HEK293 (cell line): ENCODE measurements around the gene ARMC2.

Source experiments
- CTCF ChIA-PET: fragments of 350-600 bp; formaldehyde crosslinking; extraction: SDS; loops from one replicate; lab custom pipeline; 2021; ENCODE audit warnings: antibody characterized with exemption; lab: Yijun Ruan, JAX
- POLR2A ChIA-PET: fragments of 300-600 bp; formaldehyde crosslinking; extraction: SDS; loops from one replicate; lab custom pipeline; 2020; ENCODE audit warnings: antibody characterized with exemption, inconsistent platforms; lab: Yijun Ruan, JAX
- H3K27ac ChIP-seq: fragments of 200-500 bp; sonication (Bioruptor generic); 2 replicates; pipeline ENCODE4 v1.5.1; 2014; ENCODE audit warnings: low read depth, low read length, control low read depth, inconsistent platforms; ENCODE audit errors: extremely low read depth
- H3K36me3 ChIP-seq, 2 experiments: fragments of 200-500 bp in 1 of 2; sonication (Bioruptor generic) in 1 of 2; 1 replicate in 1 of 2; 2 replicates in 1 of 2; pipeline ENCODE4 v1.5.1; 2014 to 2017; ENCODE audit warnings: inconsistent platforms in 2 of 2, low read length in 2 of 2; ENCODE audit not compliant: control insufficient read depth in 2 of 2, insufficient read depth in 1 of 2
- H3K4me1 ChIP-seq: fragments of 200-500 bp; sonication (Bioruptor generic); 2 replicates; pipeline ENCODE4 v1.5.1; 2014; ENCODE audit warnings: mild to moderate bottlenecking, low read length, inconsistent platforms; ENCODE audit not compliant: control insufficient read depth, insufficient read depth
- H3K4me3 ChIP-seq: 2 replicates; pipeline ENCODE4 v1.5.1; 2011; ENCODE audit warnings: low read depth, mild to moderate bottlenecking, control low read depth, low read length, moderate library complexity
- H3K9me3 ChIP-seq: fragments of 200-500 bp; sonication (Bioruptor generic); 2 replicates; pipeline ENCODE4 v1.5.1; 2014; ENCODE audit warnings: low read depth, low read length, inconsistent platforms; ENCODE audit not compliant: control insufficient read depth, insufficient read depth
- FEZF1 ChIP-seq: fragments of 450-650 bp; formaldehyde crosslinking; IDR thresholded peaks from 2 replicates; pipeline ENCODE4 v1.5.1; 2016; ENCODE audit warnings: missing biosample characterization, missing genetic modification characterization
- KLF1 ChIP-seq: fragments of 450-650 bp; formaldehyde crosslinking; IDR thresholded peaks from 2 replicates; pipeline ENCODE4 v1.5.1; 2016; ENCODE audit warnings: missing biosample characterization, missing genetic modification characterization
- KLF7 ChIP-seq: fragments of 450-650 bp; formaldehyde crosslinking; IDR thresholded peaks from 2 replicates; pipeline ENCODE4 v1.5.1; 2016; ENCODE audit warnings: missing biosample characterization, missing genetic modification characterization, borderline replicate concordance
- MEIS1 ChIP-seq: sonication (generic); formaldehyde crosslinking; IDR thresholded peaks from 2 replicates; pipeline ENCODE4 v1.8.1; 2022; ENCODE audit warnings: missing genetic modification reagents, mild to moderate bottlenecking, borderline replicate concordance
- RBAK ChIP-seq: fragments of 450-650 bp; formaldehyde crosslinking; IDR thresholded peaks from 2 replicates; pipeline ENCODE4 v1.5.1; 2016; ENCODE audit warnings: missing biosample characterization, missing genetic modification characterization
- TCF7L2 ChIP-seq: IDR thresholded peaks from 2 replicates; pipeline ENCODE4 v1.6.1; 2011; ENCODE audit warnings: low read depth, mild to moderate bottlenecking, inconsistent platforms, low read length, moderate library complexity, borderline replicate concordance
- TSHZ1 ChIP-seq: fragments of 450-650 bp; formaldehyde crosslinking; IDR thresholded peaks from 2 replicates; pipeline ENCODE4 v1.5.1; 2016; ENCODE audit warnings: missing biosample characterization, missing genetic modification characterization, borderline replicate concordance
- ZFP3 ChIP-seq: fragments of 450-650 bp; formaldehyde crosslinking; IDR thresholded peaks from 2 replicates; pipeline ENCODE4 v1.5.1; 2016; ENCODE audit warnings: low read depth, missing biosample characterization, missing genetic modification characterization
- ZFP41 ChIP-seq: fragments of 450-650 bp; formaldehyde crosslinking; IDR thresholded peaks from 2 replicates; pipeline ENCODE4 v1.5.1; 2016; ENCODE audit warnings: missing biosample characterization, missing genetic modification characterization, borderline replicate concordance
- ZNF121 ChIP-seq: fragments of 450-650 bp; formaldehyde crosslinking; IDR thresholded peaks from 2 replicates; pipeline ENCODE4 v1.5.1; 2016; ENCODE audit warnings: missing biosample characterization, missing genetic modification characterization
- ZNF133 ChIP-seq: fragments of 450-650 bp; formaldehyde crosslinking; IDR thresholded peaks from 2 replicates; pipeline ENCODE4 v1.5.1; 2016; ENCODE audit warnings: missing biosample characterization, missing genetic modification characterization
- ZNF16 ChIP-seq: fragments of 450-650 bp; formaldehyde crosslinking; IDR thresholded peaks from 2 replicates; pipeline ENCODE4 v1.5.1; 2016; ENCODE audit warnings: low read depth, missing biosample characterization, missing genetic modification characterization
- ZNF211 ChIP-seq: fragments of 450-650 bp; formaldehyde crosslinking; IDR thresholded peaks from 2 replicates; pipeline ENCODE4 v1.5.1; 2016; ENCODE audit warnings: low read depth, missing biosample characterization, missing genetic modification characterization
- ZNF214 ChIP-seq: fragments of 450-650 bp; formaldehyde crosslinking; IDR thresholded peaks from 2 replicates; pipeline ENCODE4 v1.5.1; 2017; ENCODE audit warnings: missing biosample characterization, mild to moderate bottlenecking, missing genetic modification characterization, borderline replicate concordance
- ZNF239 ChIP-seq: fragments of 450-650 bp; formaldehyde crosslinking; IDR thresholded peaks from 2 replicates; pipeline ENCODE4 v1.5.1; 2016; ENCODE audit warnings: missing biosample characterization, missing genetic modification characterization
- ZNF341 ChIP-seq: fragments of 450-650 bp; formaldehyde crosslinking; IDR thresholded peaks from 2 replicates; pipeline ENCODE4; 2016; ENCODE audit warnings: low read depth, missing biosample characterization, missing genetic modification characterization
- ZNF48 ChIP-seq: fragments of 450-650 bp; formaldehyde crosslinking; IDR thresholded peaks from 2 replicates; pipeline ENCODE4 v1.5.1; 2016; ENCODE audit warnings: missing biosample characterization, missing genetic modification characterization
- ZNF571 ChIP-seq: fragments of 450-650 bp; formaldehyde crosslinking; IDR thresholded peaks from 2 replicates; pipeline ENCODE4 v1.5.0; 2017; ENCODE audit warnings: missing biosample characterization, missing genetic modification characterization
- ZNF580 ChIP-seq: fragments of 450-650 bp; formaldehyde crosslinking; IDR thresholded peaks from 2 replicates; pipeline ENCODE4 v1.5.1; 2016; ENCODE audit warnings: missing biosample characterization, missing genetic modification characterization
- ZNF596 ChIP-seq: fragments of 450-650 bp; IDR thresholded peaks from 2 replicates; pipeline ENCODE4 v1.5.0; 2018; ENCODE audit warnings: missing biosample characterization, mild to moderate bottlenecking, missing genetic modification characterization, moderate library complexity
- ZNF623 ChIP-seq: fragments of 450-650 bp; formaldehyde crosslinking; IDR thresholded peaks from 2 replicates; pipeline ENCODE4 v1.5.1; 2016; ENCODE audit warnings: missing biosample characterization, missing genetic modification characterization
- ZNF660 ChIP-seq: fragments of 450-650 bp; IDR thresholded peaks from 2 replicates; pipeline ENCODE4 v1.5.1; 2018; ENCODE audit warnings: missing biosample characterization, mild to moderate bottlenecking, missing genetic modification characterization
- ZNF664 ChIP-seq: fragments of 450-650 bp; formaldehyde crosslinking; IDR thresholded peaks from 2 replicates; pipeline ENCODE4 v1.5.1; 2016; ENCODE audit warnings: missing biosample characterization, missing genetic modification characterization
- ZNF768 ChIP-seq: fragments of 450-650 bp; formaldehyde crosslinking; IDR thresholded peaks from 2 replicates; pipeline ENCODE4 v1.5.1; 2018; ENCODE audit warnings: missing biosample characterization, mild to moderate bottlenecking, missing genetic modification characterization

Gene ARMC2

GRCh38 chr6:108996208-108996607, 148.0 kb downstream of the ARMC2 start (continued):
- no peak for TF ChIP-seq ZNF341 (tag by site-specific recombination)
- no peak for TF ChIP-seq ZNF768 (tag by site-specific recombination)
- TF ChIP-seq TCF7L2: no peak

- Histone ChIP-seq H3K4me3 (no peak overlapping the region), H3K9me3 (no peaks in the 10 kb centered on the region), H3K27ac (no peak overlapping the region), H3K36me3 (peaks cover 35 to 73% of the 10 kb centered on the region in 2 experiments), H3K4me1 (peaks cover 27% of the 10 kb centered on the region)
- ChIA-PET CTCF (no interaction called here), POLR2A (no interaction called here)
- no peak for TF ChIP-seq MEIS1
- TF ChIP-seq TSHZ1 (tag by site-specific recombination): no peak
- TF ChIP-seq ZNF121 (tag by site-specific recombination): no peak
- TF ChIP-seq ZNF580 (tag by site-specific recombination): no peak
- no peak for TF ChIP-seq KLF7 (tag by site-specific recombination)
- TF ChIP-seq ZNF48 (tag by site-specific recombination): no peak
- no peak for TF ChIP-seq ZNF664 (tag by site-specific recombination)
- TF ChIP-seq ZNF211 (tag by site-specific recombination): no peak
- TF ChIP-seq ZNF16 (tag by site-specific recombination): no peak
- TF ChIP-seq ZNF239 (tag by site-specific recombination): no peak
- no peak for TF ChIP-seq ZFP41 (tag by site-specific recombination)
- no peak for TF ChIP-seq ZNF571
- TF ChIP-seq ZNF596 (tag by site-specific recombination): no peak
Measured at GRCh38 chr6:108998485-108998884, 150.3 kb downstream of the ARMC2 start.

GRCh38 chr6:108999428-108999827, 151.2 kb downstream of the ARMC2 start:
- peaks cover 27 to 63% of the 10 kb centered on the region in 2 experiments for H3K36me3 ChIP-seq
- TF ChIP-seq RBAK (tag by site-specific recombination) (no peak), ZNF133 (no peak), ZFP3 (tag by site-specific recombination) (no peak), ZNF660 (tag by site-specific recombination) (no peak), ZNF623 (tag by site-specific recombination) (no peak), FEZF1 (no peak), KLF1 (tag by site-specific recombination) (no peak), ZNF214 (tag by site-specific recombination) (no peak)
- peaks cover 32% of the 10 kb centered on the region for H3K4me1 ChIP-seq
- POLR2A ChIA-PET: no interaction called here
- CTCF ChIA-PET: interaction anchor here (0.6 kb wide), 1 partner anchor 64 kb away, joined by 3 read pairs; no protein-coding TSS in a partner anchor
- H3K27ac ChIP-seq: no peak overlapping the region
- no peak overlapping the region for H3K4me3 ChIP-seq
- H3K9me3 ChIP-seq: no peaks in the 10 kb centered on the region
